GM21528 (cell line): Measurements from ENCODE around the gene TSPAN18.

Source experiments
- ATAC-seq: cut with Tn5 transposase; IDR thresholded peaks from one replicate; pipeline ENCODE4 v1.9.1; 2021; ENCODE audit warnings: mild to moderate bottlenecking, moderate library complexity; ENCODE audit not compliant: unreplicated experiment, low FRiP score

Gene TSPAN18

GRCh38 chr11:44837661-44838060, 110.9 kb downstream of the TSPAN18 start:
- ATAC-seq, result no peak

- ATAC-seq, result no peak
These were observed 112.8 kb downstream of the TSPAN18 start for GRCh38 chr11:44839458-44840084.

DNA sequence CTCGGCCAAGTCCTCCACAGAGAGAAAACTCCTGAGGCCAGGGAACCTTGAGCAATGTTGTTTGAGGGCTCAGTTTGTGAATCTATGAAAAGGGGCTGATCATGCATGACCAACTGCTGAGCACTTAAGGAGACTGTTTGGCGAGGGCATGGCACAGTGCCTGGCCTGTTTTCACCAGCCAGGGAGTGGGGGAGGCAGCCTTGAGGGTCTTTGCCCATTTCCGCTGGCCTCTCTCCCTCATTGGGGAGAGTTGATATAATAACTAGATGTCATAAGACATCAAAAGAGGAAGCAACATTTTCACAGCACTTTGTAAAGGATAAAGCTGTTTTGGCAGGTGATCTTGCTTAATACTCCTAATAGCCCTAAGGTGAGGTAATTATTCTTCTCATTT, 113.3 kb downstream of the TSPAN18 start:
- no peak for ATAC-seq

DNA sequence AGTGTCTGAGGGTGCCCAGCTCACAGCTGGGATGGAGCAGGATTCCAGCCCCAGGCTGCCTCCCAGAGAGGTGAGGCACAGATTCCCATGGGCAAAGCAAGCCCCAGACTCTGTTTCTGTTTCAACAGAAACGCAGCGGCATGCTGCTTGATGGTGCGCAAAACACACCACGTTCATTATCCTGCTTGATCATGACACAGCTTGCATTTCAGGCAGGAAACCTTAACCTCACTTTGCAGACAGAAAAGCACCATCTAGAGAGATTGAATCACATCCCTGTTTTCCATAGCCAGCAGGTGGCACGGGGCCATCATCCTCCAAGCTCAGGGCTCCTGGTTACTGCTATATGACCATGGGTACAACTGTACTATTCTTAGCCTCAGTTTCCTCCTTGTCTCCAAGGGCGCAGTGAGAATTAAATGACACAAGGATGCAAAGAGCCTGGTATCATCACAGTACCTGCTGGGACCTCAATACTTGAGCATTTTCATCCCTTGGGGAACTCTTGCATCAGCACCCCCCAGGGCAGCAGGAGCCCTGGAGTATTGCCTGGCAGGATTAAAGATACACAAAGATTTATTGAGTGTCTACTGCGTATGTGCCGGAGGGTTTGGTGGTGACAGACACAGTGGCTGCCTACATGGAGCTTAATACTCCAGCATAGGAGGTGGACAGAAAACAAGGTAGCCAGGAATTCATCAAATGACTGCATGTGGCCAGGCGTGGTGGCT, 113.9 kb downstream of the TSPAN18 start:
- ATAC-seq, result no peak

DNA sequence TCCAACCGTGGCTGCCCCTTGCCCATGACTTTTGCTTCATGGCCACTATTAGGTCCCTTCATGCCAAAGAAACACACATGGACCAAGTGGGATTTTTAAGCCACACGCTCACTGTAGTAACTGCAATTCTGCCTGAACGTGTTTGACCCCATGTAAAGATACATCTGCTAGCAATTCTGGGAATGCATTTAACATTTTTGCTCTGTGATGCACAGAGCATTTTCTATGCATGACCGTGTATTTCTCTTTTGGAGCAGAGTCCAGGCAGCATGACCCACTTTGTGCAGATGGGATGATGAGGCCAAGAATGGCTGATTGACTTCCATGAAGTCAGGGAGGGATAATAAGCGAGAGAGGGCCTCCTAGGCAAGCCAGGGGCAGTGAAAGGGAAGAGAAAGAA, 115.5 kb downstream of the TSPAN18 start:
- no peak for ATAC-seq

GRCh38 chr11:44846852-44847251, 120.1 kb downstream of the TSPAN18 start:
- no peak for ATAC-seq

DNA sequence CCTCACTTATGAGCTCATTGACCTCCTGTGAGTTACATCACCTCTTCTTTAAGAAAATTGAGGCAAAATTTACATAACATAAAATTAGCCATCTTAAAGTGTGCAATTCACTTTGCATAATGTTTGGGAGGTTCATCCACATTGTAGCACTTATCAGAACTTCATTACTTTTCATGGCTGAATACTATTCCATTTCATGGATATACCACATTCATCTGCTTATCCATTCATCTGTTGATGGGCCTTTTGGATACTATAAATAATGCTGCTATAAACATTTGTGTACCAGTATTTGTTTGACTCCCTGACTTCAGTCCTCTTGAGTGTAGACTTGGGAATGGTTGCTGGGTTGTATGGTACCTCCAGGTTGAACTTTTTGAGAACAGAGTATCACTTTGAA, 120.6 kb downstream of the TSPAN18 start:
- ATAC-seq, result no peak

DNA sequence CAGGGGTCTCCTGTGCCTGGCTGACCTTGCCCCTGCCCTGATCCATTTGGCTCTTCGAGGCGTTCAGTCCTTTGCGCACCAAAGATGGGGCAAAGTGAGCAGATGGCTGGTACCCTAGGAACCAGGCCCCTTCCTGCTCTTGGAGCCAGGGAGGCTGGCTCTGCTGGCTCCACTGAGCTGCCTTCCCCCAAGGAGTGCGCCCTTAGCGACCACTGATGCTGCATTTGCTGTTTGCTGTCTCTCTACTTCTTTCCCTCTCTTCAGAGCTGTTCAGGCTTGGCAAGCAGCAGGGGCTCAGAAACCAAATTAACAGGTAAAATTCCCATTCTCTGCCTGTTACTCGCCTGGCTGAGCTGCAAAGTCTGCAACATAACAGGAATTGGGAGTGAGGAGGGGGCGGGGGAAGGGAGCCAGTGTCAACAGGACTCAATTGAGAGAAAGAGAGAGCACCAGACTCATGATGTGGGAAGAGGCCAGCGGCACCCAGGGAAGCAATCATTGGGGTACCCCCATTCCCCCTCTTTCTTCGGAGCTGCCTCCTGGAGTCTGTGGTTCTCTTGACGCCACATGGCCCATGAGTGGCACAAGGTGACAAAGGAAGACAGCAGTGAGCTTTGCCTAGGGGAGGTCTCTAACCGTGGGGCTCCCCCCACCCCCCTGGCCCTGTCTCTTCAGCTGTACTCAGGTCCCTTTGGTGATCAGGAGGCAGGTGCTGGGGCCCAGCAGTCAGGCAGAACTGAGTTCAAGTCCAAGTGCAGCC, 121.6 kb downstream of the TSPAN18 start:
- no peak for ATAC-seq

GRCh38 chr11:44848963-44849350, 122.2 kb downstream of the TSPAN18 start:
- ATAC-seq, result no peak

- ATAC-seq, result no peak
These were observed 122.7 kb downstream of the TSPAN18 start for GRCh38 chr11:44849424-44849823.

GRCh38 chr11:44849922-44850321, 123.2 kb downstream of the TSPAN18 start:
- ATAC-seq, result no peak

GRCh38 chr11:44851496-44851895, 124.7 kb downstream of the TSPAN18 start:
- ATAC-seq, result no peak

DNA sequence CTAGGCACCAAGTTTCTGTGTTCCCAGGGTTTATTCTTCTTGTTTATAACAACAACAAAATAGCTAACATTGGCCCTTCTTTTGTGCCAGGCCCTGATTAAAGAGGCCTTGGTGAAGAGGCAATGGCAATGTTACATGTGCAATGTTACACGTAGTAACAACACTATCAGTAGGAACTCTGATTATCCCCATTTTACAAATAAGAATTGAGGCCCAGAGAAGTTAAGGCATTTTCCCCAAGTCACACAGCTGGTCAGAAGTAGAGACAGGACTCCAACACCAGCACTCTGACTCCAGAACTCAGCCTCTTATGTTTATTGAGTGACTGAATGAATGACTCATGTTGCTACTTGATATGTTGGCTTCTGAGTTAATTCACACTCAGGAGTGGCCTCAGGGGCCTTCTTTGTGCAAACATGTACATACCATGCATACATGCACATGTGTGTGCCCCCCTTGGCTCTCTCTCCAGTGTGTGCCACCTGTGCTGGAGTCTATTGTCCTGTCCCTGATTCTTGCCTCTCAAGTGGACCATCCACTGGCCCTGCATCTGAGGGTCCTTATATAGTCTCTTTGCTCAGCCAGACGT, 125.5 kb downstream of the TSPAN18 start:
- no peak for ATAC-seq

DNA sequence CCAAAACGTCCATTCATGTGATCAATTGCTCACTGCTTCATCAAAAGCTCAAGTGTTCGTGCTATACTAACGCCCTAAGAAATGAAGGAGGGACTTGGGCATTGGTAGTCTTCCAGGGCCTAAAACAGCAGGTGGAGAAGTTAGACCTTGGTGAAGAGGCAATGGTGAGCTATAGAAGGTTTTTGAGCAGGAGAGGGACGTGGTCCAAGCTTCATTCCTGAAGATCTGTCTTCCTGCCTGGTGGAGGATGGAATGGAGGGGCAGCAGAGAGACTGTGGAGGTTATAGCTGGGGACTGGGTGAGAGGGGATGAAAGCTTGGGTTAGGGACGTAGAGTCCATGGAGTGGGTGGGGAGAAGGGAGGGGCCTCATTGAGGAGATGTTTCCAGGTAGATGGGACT, 126.2 kb downstream of the TSPAN18 start:
- no peak for ATAC-seq

GRCh38 chr11:44853666-44854065, 126.9 kb downstream of the TSPAN18 start:
- no peak for ATAC-seq

DNA sequence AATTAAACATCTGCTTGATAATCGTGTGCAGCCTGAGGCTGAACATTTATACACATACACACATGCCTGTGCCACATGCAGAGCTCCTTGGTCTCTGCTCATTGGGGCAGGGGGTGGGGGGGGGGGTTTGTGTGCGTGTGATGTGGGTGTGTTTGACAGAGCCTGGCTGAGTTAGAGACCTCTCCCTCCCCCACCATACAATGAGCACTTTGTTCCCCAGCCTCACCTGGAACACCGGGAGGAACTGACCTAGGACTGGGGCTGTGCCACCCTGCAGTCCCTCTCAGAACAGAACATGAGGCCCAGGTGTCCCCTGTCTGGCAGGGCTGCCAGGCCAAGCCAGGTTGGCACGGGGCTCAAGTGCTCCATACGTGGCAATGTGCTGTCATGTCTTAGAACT, 127.3 kb downstream of the TSPAN18 start:
- no peak for ATAC-seq

GRCh38 chr11:44854741-44855492, 128.2 kb downstream of the TSPAN18 start:
- no peak for ATAC-seq

DNA sequence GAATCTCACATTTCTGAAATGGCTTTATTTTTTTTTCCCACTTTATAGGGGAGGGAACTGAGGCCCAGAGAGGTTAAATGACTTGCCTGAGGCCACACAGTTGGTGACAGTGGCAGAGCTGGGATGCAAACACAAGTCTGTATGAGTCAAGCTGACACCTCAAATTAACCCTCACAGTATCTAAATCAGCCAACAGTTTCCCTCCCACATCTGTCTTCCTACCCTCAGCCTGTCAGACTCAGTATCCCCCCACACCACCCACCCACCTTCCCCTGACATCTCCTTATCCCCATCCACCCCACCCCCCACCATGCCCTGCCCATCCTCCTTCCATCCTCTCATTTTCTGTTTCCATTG, 128.7 kb downstream of the TSPAN18 start:
- no peak for ATAC-seq

- no peak for ATAC-seq
These were observed 130.8 kb downstream of the TSPAN18 start for GRCh38 chr11:44857490-44858090.

DNA sequence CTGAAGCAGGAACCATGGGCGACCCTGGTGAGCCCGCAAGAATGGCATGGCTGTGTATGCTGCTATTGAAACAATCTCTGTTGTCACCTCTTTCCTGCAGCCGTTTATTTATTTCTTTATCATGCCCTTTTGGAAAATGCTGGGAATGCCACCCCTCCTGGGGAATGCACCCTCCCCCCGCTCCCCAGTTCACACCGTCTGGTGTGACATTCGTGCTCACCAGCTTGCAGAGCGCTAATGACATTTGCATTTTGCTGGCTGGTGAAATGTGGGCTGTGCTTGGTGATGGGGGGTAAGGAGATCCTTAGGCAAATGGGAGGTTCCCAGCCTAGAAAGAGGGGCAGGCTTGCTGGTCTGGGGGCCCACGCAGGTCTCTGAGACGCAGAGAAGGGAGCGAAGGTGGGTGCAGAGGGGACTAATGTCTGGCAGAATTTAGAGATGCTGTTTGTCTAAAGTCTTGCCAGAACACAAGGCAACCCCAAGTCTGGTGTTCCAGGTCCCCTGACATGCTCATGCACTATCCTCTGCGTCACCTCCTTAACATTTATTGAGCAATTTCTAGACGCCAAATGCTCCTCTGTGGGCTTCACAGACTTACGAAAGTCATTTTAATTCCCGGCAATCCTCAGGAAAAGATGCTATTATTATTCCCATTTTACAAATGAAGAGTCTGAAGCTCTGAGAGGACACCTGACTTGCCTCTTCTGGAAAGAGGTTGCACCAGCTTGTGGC, 132.2 kb downstream of the TSPAN18 start:
- ATAC-seq, result no peak
